HCEC 1CT (cell line): Measurements from ENCODE around the gene KRT82.

Experiments
- DNase-seq: peaks from one replicate; pipeline ENCODE4 v3.0.0-alpha.2; 2017

Gene KRT82

GRCh38 chr12:52407918-52408317, 1.8 kb upstream of the KRT82 start:
- DNase-seq: no peak

- DNase-seq: no peak
Measured at GRCh38 chr12:52404951-52405350, 1.2 kb downstream of the KRT82 start.

GRCh38 chr12:52403561-52403960, 2.6 kb downstream of the KRT82 start:
- no peak for DNase-seq

GRCh38 chr12:52402873-52403540, 3.1 kb downstream of the KRT82 start:
- no peak for DNase-seq

- DNase-seq: no peak
Measured at GRCh38 chr12:52402377-52402776, 3.8 kb downstream of the KRT82 start.

- no peak for DNase-seq
Measured at GRCh38 chr12:52401926-52402325, 4.2 kb downstream of the KRT82 start.

GRCh38 chr12:52401526-52401925, 4.6 kb downstream of the KRT82 start:
- no peak for DNase-seq

- DNase-seq: no peak
Measured at GRCh38 chr12:52400906-52401305, 5.2 kb downstream of the KRT82 start.

- no peak for DNase-seq
Measured at GRCh38 chr12:52399756-52400155, 6.4 kb downstream of the KRT82 start.

GRCh38 chr12:52398176-52398575, 8.0 kb downstream of the KRT82 start:
- DNase-seq: peak; percentile 6

GRCh38 chr12:52396656-52397055, 9.5 kb downstream of the KRT82 start:
- DNase-seq: no peak

GRCh38 chr12:52395761-52396434, 10.2 kb downstream of the KRT82 start:
- DNase-seq: no peak

GRCh38 chr12:52394836-52395405, 11.2 kb downstream of the KRT82 start:
- DNase-seq: no peak

- DNase-seq: no peak
Measured at GRCh38 chr12:52392465-52393007, 13.6 kb downstream of the KRT82 start.

GRCh38 chr12:52391618-52392002, 14.5 kb downstream of the KRT82 start:
- DNase-seq: no peak

GRCh38 chr12:52390739-52391617, 15.2 kb downstream of the KRT82 start:
- DNase-seq: no peak

- no peak for DNase-seq
Measured at GRCh38 chr12:52389313-52390207, 16.6 kb downstream of the KRT82 start.

- DNase-seq: no peak
Measured at GRCh38 chr12:52387859-52388258, 18.3 kb downstream of the KRT82 start.

GRCh38 chr12:52385226-52385702, 20.9 kb downstream of the KRT82 start, which contains the start of gene KRT84:
Gene KRT84 (minus strand): TSS chr12:52385652. CDS start chr12:52385585, 67 bp downstream.
- no peak for DNase-seq

GRCh38 chr12:52383331-52383730, 22.8 kb downstream of the KRT82 start:
- no peak for DNase-seq

- DNase-seq: no peak
Measured at GRCh38 chr12:52382854-52383253, 23.3 kb downstream of the KRT82 start.

GRCh38 chr12:52381206-52381605, 24.9 kb downstream of the KRT82 start:
- no peak for DNase-seq
